GM18870 (cell line): ENCODE data around the gene RRAS.

Source experiments
- ATAC-seq: cut with Tn5 transposase; IDR thresholded peaks from one replicate; pipeline ENCODE4 v1.9.1; 2021; ENCODE audit warnings: moderate library complexity; ENCODE audit not compliant: unreplicated experiment

Gene RRAS

GRCh38 chr19:49655570-49656455 is 15.9 kb upstream of the RRAS start:
- ATAC-seq, result no peak

GRCh38 chr19:49654581-49654980 is 14.6 kb upstream of the RRAS start:
- ATAC-seq, result no peak

GRCh38 chr19:49653466-49653806 is 13.5 kb upstream of the RRAS start:
- no peak for ATAC-seq

DNA sequence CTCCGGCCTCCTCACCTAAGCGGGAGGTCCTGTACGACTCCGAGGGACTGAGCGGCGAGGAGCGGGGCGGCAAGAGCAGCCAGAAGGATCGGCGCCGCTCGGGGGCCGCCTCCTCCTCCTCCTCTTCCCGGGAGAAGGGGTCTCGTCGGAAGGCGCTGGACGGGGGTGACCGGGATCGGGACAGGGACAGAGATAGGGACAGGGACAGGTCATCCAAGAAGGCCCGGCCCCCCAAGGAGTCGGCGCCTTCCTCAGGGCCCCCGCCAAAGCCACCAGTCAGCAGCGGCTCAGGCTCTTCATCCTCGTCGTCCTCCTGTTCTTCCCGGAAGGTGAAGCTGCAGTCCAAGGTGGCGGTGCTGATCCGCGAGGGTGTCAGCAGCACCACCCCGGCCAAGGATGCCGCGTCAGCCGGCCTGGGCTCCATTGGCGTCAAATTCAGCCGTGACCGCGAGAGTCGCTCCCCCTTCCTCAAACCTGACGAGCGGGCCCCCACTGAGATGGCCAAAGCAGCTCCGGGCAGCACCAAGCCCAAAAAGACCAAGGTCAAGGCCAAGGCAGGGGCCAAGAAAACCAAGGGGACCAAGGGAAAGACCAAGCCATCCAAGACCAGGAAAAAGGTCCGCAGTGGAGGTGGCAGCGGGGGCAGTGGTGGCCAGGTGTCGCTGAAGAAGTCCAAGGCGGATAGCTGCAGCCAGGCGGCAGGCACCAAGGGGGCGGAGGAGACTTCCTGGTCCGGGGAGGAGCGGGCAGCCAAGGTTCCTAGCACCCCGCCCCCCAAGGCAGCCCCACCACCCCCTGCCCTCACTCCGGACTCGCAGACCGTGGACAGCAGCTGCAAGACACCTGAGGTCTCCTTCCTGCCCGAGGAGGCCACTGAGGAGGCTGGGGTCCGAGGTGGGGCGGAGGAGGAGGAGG is 12.9 kb upstream of the RRAS start:
- ATAC-seq, result no peak

DNA sequence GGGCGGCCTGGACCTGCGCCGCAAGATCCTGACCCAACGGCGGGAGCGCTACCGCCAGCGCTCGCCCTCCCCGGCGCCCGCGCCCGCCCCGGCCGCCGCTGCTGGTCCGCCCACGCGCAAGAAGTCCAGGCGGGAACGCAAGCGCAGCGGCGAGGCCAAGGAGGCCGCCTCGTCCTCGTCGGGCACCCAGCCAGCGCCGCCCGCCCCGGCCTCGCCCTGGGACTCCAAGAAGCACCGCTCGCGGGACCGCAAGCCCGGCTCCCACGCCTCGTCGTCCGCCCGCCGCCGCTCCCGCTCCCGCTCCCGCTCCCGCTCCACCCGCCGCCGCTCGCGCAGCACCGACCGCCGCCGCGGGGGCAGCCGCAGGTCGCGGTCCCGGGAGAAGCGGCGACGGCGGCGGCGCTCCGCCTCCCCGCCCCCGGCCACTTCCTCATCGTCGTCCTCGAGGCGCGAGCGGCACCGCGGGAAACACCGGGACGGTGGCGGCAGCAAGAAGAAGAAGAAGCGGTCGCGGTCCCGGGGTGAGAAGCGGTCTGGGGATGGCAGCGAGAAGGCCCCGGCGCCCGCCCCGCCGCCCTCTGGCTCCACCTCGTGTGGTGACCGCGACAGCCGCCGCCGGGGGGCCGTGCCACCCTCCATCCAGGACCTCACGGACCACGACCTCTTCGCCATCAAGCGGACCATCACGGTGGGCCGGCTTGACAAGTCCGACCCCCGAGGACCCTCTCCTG is 12.0 kb upstream of the RRAS start:
- no peak for ATAC-seq

DNA sequence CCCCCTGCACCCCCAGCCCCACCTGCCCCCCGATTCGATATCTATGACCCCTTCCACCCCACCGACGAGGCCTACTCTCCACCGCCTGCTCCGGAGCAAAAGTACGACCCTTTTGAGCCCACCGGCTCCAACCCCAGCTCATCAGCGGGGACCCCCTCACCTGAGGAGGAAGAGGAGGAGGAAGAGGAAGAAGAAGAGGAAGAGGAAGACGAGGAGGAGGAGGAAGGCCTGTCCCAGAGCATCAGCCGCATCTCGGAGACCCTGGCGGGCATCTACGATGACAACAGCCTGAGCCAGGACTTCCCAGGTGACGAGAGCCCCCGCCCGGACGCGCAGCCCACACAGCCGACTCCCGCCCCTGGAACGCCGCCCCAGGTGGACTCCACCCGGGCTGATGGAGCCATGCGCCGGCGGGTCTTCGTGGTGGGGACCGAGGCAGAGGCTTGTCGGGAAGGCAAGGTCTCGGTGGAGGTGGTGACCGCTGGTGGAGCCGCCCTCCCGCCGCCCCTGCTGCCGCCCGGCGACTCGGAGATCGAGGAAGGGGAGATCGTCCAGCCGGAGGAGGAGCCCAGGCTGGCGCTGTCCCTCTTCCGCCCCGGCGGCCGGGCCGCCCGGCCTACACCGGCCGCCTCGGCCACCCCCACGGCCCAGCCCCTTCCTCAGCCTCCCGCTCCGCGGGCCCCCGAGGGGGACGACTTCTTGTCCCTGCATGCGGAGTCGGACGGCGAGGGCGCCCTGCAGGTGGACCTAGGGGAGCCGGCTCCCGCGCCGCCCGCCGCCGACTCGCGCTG is 11.3 kb upstream of the RRAS start:
- ATAC-seq, result no peak

DNA sequence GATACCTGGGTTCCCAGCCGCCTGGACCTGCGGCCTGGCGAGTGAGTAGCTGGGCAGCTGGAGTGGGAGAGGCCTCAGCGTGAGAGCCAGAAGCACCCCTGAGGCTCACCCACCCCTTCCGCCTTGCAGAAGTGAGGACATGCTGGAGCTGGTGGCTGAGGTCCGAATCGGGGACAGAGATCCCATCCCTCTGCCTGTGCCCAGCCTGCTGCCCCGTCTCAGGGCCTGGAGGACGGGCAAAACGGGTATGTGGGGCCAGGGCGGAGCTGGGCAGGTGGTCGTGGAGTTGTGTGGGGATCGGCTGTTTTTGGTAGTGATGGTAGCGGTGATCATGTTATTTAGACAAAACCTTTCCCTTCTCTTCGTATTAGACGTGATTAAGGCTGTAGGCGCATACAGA is 6.6 kb upstream of the RRAS start:
- ATAC-seq, result no peak

DNA sequence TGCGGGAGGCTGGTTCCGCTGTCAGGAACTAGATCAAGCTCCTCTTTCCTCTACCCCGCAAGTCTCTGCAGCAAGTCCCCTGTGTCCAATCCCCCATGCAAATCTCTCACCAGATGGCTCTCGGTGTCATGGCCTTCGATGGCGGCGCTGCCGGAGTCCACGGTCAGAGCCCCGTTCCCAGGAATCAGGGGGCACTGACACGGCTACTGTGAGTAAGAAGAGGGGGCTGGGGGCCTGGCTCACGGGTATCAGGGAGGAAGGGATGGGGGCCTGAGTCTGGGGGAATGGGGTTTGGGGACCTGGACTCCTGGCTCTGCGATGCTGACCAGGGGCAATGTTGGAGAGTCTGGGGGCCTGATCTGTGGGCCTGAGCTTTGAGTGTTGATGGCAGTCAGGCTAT is 6.1 kb upstream of the RRAS start:
- ATAC-seq, result no peak

- no peak for ATAC-seq
Observed at GRCh38 chr19:49645592-49645991, 5.6 kb upstream of the RRAS start.

DNA sequence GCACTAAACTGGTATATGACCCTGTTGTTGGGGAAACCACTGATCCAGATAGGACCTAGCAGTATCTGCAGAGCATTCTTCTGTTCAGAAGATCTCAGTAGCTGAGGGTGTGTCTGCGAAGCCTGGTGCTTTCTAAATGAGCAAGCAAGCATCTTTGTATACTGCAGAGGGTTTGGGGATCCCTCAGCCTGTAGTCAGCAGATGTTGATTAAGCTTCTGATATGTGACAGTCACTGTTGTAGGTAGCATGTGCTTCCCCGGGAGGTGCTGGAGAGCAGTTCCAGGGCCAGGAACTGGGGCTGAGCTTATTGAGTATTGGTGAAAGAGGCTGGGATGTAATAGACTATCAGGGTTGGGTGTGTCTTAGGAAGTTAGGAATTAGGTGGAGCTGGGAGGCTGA is 3.5 kb upstream of the RRAS start:
- ATAC-seq, result no peak

- ATAC-seq, result no peak
Observed at GRCh38 chr19:49642492-49643035, 2.6 kb upstream of the RRAS start.

DNA sequence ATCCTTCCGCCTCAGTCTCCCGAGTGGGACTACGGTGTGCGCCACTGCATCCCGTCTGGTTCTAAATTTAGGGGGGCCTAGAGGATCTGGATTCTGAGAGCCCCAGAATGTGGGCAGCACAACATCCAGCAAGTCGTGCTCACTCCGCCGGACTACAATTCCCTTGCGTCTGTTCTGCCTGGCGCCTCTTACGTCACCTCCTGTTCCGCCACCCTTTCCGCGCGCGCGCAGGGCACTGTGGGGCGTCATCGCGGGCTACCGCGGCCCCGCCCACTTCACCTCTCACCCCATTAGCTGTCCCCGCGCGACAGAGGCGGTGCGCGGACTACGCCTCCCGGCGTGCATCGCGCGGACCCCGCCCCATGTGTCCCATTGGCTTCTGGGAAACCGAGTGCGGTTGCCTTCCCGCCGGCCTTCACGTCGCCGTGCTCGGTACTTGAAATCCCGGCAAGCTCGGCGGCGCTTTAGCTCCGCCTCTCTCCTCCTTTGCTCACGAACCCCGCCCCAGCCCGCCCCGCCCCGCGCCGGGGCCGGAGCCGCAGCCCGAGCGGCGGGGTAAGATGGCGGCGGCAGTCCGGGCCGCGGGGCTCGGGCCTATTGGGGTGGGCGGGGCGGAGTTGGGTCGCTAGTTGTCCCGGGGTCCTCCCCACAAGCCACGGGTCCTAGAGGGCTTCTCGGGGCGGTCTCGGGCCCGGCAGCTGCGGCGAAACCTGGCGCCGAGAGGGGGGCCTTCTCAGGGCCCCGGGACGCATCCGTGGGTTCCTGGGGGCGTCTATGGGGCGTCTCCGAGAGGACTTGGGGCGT is 1.9 kb upstream of the RRAS start, which contains the start of gene SCAF1:
TSS of gene SCAF1 (plus strand) at position 522 of the 804 bp plus-strand sequence. CDS start 2,818 bp downstream, outside the sequence.
- ATAC-seq, result peak; percentile 54

- no peak for ATAC-seq
Observed at GRCh38 chr19:49639401-49640112, 386 bp downstream of the RRAS start.

DNA sequence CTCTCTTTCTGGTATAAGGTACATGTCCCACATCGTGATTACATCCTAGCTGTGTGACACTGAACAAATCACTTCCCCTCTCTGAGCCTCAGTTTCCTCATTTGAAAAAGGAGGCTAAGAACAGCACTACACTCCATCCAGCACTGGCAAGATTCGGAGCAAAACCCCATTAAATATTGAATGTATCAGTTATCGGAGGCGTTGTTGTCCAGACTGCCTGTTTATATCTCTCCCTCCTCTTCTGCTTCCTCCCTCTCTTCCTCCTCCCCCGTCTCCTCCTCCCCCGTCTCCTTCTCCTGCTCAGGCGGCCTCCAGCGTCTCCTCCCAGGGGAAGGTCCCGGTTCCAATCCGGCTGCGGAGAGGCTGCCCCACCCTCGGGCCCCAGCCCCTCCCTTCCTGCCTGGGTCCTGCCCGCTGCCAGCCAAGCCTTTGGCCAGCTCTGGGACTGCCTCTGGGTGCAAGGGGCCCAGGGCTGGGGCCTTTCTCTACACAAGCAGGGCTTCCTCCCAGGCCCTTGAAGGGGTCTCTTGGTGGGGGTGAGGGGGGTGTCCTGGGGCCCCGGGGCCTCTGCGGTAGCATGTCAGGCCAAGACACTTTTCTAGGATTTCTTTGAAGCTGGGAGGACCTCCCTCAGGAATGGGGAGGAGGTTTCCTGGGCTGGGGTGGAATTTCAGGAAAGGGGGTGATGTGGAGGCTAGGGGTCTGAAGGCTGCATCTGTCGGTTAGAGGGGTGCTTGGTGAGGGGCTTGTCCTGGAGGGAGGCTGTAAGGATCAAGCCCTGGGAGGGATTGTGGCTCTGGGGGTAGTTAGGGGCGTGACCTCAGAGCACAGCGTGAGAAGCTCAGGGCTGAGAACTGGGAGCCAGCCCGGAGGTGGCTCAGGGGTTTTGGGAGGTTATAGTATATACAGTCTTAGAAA is 1.9 kb downstream of the RRAS start:
- ATAC-seq, result no peak

GRCh38 chr19:49636233-49636932 is 3.6 kb downstream of the RRAS start:
- no peak for ATAC-seq

GRCh38 chr19:49635530-49636232 is 4.3 kb downstream of the RRAS start:
- no peak for ATAC-seq
